ENCODE measurements around the gene QTRT2.

Gene QTRT2

GRCh38 chr3:114092151-114093015, 35.8 kb downstream of the QTRT2 start:
- TF ChIP-seq GATA1 (IDR thresholded peaks at IDR 0.05; ENCODE audit: low read depth, low read length), result no peak
- TF ChIP-seq POLR2A (IDR thresholded peaks at IDR 0.05; ENCODE audit: low read length), result no peak
- DNase-seq, result no peak

- no peak for DNase-seq
- no peak for TF ChIP-seq POLR2A (IDR thresholded peaks at IDR 0.05; ENCODE audit: low read length)
- TF ChIP-seq GATA1 (IDR thresholded peaks at IDR 0.05; ENCODE audit: low read depth, low read length), result no peak
Observed at GRCh38 chr3:114093016-114093380, 36.5 kb downstream of the QTRT2 start.

- TF ChIP-seq POLR2A (IDR thresholded peaks at IDR 0.05; ENCODE audit: low read length), result no peak
- TF ChIP-seq GATA1 (IDR thresholded peaks at IDR 0.05; ENCODE audit: low read depth, low read length), result no peak
- peak in 1 of 2 experiments; percentile 27 for DNase-seq
Observed at GRCh38 chr3:114093596-114093995, 37.1 kb downstream of the QTRT2 start.

GRCh38 chr3:114095796-114096195, 39.3 kb downstream of the QTRT2 start:
- no peak for TF ChIP-seq GATA1 (IDR thresholded peaks at IDR 0.05; ENCODE audit: low read depth, low read length)
- no peak for TF ChIP-seq POLR2A (IDR thresholded peaks at IDR 0.05; ENCODE audit: low read length)

GRCh38 chr3:114101101-114101500, 44.6 kb downstream of the QTRT2 start:
- TF ChIP-seq GATA1 (IDR thresholded peaks at IDR 0.05; ENCODE audit: low read depth, low read length) (no peak), POLR2A (IDR thresholded peaks at IDR 0.05; ENCODE audit: low read length) (no peak)
- no peak for DNase-seq

More at GRCh38 chr3:114095796-114096195, 39.3 kb downstream of the QTRT2 start:
- DNase-seq, result no peak

GRCh38 chr3:114103181-114103580, 46.6 kb downstream of the QTRT2 start:
- DNase-seq, result no peak
- TF ChIP-seq GATA1 (IDR thresholded peaks at IDR 0.05; ENCODE audit: low read depth, low read length) (no peak), POLR2A (IDR thresholded peaks at IDR 0.05; ENCODE audit: low read length) (no peak)

GRCh38 chr3:114103858-114104257, 47.3 kb downstream of the QTRT2 start:
- DNase-seq, result no peak
- no peak for TF ChIP-seq POLR2A (IDR thresholded peaks at IDR 0.05; ENCODE audit: low read length)

GRCh38 chr3:114104414-114104813, 47.9 kb downstream of the QTRT2 start:
- DNase-seq, result no peak
- TF ChIP-seq GATA1 (IDR thresholded peaks at IDR 0.05; ENCODE audit: low read depth, low read length) (no peak), POLR2A (IDR thresholded peaks at IDR 0.05; ENCODE audit: low read length) (no peak)

GRCh38 chr3:114108137-114108536, 51.6 kb downstream of the QTRT2 start:
- TF ChIP-seq GATA1 (IDR thresholded peaks at IDR 0.05; ENCODE audit: low read depth, low read length), result no peak
- no peak for TF ChIP-seq POLR2A (IDR thresholded peaks at IDR 0.05; ENCODE audit: low read length)
- no peak for DNase-seq

- DNase-seq, result no peak
- TF ChIP-seq POLR2A (IDR thresholded peaks at IDR 0.05; ENCODE audit: low read length) (no peak), GATA1 (IDR thresholded peaks at IDR 0.05; ENCODE audit: low read depth, low read length) (no peak)
Observed at GRCh38 chr3:114110439-114110838, 53.9 kb downstream of the QTRT2 start.

- no peak for DNase-seq
- TF ChIP-seq POLR2A (IDR thresholded peaks at IDR 0.05; ENCODE audit: low read length) (no peak), GATA1 (IDR thresholded peaks at IDR 0.05; ENCODE audit: low read depth, low read length) (no peak)
Observed at GRCh38 chr3:114111060-114111770, 54.7 kb downstream of the QTRT2 start.

GRCh38 chr3:114112696-114113095, 56.2 kb downstream of the QTRT2 start:
- TF ChIP-seq POLR2A (IDR thresholded peaks at IDR 0.05; ENCODE audit: low read length) (no peak), GATA1 (IDR thresholded peaks at IDR 0.05; ENCODE audit: low read depth, low read length) (no peak)
- no peak for DNase-seq

- DNase-seq, result no peak
Observed at GRCh38 chr3:114114719-114115118, 58.2 kb downstream of the QTRT2 start.

GRCh38 chr3:114115143-114115542, 58.6 kb downstream of the QTRT2 start:
- no peak for TF ChIP-seq POLR2A (IDR thresholded peaks at IDR 0.05; ENCODE audit: low read length)
- no peak for TF ChIP-seq GATA1 (IDR thresholded peaks at IDR 0.05; ENCODE audit: low read depth, low read length)

More at GRCh38 chr3:114114719-114115118, 58.2 kb downstream of the QTRT2 start:
- TF ChIP-seq POLR2A (IDR thresholded peaks at IDR 0.05; ENCODE audit: low read length), result no peak
- TF ChIP-seq GATA1 (IDR thresholded peaks at IDR 0.05; ENCODE audit: low read depth, low read length), result no peak

More at GRCh38 chr3:114115143-114115542, 58.6 kb downstream of the QTRT2 start:
- no peak for DNase-seq
